ENCODE data around the gene CFAP45.

The CFAP45 gene

DNA sequence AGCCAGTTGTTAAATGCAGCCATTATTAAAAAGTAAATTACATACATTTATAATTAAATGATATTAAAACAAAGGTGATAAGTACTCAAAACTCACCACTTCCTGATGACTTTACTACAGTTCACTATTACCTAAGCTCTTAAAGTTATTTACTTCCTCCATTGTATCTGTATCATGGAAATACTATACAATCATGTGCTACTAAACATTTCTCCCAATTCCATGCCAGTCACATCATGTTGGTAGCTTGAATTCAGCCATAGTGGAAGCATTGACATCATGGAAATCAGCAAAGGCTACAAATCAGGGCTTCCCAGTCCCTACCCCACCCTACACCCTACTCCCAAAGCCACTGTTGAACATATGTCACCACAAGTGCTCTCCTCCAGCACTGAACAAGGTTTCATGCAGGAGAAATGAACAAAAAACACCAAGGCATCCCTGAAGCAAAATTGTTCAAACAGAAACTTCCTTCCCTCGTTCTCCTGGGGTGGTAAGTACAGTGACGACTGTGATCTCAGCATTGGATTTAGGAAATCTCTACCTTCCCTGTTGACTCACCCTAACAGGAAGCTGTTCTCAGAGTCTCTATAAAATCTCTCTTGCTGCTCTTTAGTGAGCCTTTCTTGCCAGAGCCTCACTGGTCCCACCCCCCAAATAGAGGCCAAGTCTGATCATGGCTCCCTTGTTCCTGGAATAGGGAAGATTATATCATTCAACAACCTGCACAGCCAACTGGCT, 50.2 kb downstream of the CFAP45 start:
- H3K4me3 ChIP-seq (ENCODE audit: low read length), result no peak overlapping the region
- TF ChIP-seq, protein P1, sequence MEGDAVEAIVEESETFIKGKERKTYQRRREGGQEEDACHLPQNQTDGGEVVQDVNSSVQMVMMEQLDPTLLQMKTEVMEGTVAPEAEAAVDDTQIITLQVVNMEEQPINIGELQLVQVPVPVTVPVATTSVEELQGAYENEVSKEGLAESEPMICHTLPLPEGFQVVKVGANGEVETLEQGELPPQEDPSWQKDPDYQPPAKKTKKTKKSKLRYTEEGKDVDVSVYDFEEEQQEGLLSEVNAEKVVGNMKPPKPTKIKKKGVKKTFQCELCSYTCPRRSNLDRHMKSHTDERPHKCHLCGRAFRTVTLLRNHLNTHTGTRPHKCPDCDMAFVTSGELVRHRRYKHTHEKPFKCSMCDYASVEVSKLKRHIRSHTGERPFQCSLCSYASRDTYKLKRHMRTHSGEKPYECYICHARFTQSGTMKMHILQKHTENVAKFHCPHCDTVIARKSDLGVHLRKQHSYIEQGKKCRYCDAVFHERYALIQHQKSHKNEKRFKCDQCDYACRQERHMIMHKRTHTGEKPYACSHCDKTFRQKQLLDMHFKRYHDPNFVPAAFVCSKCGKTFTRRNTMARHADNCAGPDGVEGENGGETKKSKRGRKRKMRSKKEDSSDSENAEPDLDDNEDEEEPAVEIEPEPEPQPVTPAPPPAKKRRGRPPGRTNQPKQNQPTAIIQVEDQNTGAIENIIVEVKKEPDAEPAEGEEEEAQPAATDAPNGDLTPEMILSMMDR (conservative IDR thresholded peaks at IDR 0.05; ENCODE audit: low read depth, low read length), result no peak
- no peak for DNase-seq (ENCODE audit: low read depth)

DNA sequence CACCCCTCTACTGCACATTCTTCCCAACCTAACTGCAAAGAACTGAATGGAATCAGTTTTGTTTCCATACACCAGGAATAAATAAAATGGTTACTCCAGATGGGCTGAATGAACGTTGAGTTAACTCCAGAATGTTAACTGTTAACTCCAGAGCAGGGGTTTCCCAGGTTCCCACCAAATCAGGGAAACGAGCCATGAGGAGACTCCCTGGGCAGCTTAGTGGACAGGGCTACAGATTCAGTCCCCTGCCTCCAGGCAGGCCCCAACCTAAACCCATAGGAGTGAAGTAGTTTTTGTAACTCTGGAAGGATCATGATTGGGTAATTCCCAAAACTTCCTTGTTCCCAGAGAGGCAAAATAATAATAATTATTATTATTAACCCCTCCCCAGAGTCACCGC, 51.6 kb downstream of the CFAP45 start:
- DNase-seq (ENCODE audit: low read depth), result no peak
- TF ChIP-seq, protein P1 (conservative IDR thresholded peaks at IDR 0.05; ENCODE audit: low read depth, low read length), result no peak
- no peak overlapping the region for H3K4me3 ChIP-seq (ENCODE audit: low read length)

DNA sequence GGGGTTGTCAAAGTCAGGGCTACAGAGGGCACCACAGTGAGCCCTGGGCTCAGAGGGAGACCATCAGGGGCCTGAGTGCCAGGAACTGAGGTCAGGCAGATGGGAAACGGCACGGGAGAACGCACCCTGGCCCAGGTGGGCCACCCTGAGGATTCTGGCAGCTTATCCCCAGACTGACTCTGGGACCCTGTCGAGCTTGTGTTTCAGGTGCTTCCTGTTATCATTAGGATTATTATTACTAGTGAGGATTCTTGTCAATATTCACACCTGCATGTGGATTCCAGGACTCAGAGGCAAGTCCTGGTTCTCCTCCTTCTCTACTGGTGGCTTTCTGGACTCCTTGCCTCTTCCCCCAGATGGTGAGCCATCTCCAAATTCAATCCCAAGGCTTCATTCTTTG, 52.7 kb downstream of the CFAP45 start:
- no peak overlapping the region for H3K4me3 ChIP-seq (ENCODE audit: low read length)
- TF ChIP-seq, protein P1 (conservative IDR thresholded peaks at IDR 0.05; ENCODE audit: low read depth, low read length), result no peak
- no peak for DNase-seq (ENCODE audit: low read depth)

DNA sequence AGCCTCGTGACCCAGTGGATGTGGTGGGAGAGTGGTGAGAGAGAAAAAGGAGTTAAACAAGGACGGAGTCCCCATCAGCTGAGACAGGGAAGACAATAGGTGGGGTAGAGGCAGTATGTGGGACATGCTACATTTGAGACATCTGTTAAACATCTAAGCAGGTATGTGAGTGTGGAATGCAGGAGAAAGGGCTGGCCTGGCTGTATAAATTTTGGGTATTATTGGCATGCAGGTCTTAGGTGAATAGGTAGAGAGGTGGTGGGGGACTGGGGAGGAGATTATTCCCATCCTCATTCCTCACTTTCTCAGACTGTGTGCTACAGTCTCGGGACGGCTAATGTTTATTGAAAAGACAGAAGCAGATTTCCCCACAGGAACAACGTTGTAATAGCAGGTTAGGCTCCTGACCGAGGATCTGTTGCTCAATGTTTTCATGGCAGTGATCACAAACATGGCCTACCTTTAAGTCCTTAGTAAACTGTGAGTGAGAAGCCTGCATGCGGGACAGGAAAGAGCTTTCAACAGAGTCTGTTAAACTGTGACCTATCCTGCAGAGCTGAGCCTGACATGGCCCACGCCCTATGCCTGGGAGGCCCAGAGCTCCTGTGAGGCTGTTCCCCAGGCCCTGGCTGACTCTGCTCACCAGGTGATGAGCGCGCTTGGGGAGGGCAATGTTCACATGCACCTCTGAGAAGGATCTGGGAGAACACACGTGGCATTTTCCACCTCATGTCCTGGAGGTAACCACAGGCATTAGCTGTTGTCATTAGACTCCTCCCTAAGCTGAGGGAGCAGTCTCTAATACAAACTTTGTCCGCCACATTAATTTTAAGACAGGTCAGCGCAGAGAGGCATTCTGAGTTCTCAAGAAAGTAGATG, 54.0 kb downstream of the CFAP45 start:
- TF ChIP-seq, protein P1 (conservative IDR thresholded peaks at IDR 0.05; ENCODE audit: low read depth, low read length), result no peak
- no peak overlapping the region for H3K4me3 ChIP-seq (ENCODE audit: low read length)
- no peak for DNase-seq (ENCODE audit: low read depth)

DNA sequence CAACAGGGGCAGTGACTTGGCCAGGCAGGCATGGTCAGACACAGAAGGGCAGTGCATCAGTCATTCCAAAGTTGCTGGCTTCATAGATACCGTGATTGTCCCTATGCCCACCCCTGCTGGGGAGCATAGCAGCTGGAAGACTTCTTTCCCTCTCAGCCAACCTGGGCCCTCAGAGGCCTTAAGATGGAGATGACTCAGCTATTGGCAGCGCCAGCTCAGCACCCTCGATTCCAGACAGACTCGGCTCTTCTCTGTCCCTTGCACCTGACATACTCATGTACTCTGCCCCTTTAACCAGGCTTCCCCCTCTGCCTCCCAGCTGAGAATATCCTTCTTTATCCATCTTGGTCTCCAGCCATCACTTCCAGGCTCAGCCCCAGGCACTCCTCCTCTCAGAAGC, 56.5 kb downstream of the CFAP45 start:
- no peak for DNase-seq (ENCODE audit: low read depth)
- no peak overlapping the region for H3K4me3 ChIP-seq (ENCODE audit: low read length)
- TF ChIP-seq, protein P1 (conservative IDR thresholded peaks at IDR 0.05; ENCODE audit: low read depth, low read length), result no peak

DNA sequence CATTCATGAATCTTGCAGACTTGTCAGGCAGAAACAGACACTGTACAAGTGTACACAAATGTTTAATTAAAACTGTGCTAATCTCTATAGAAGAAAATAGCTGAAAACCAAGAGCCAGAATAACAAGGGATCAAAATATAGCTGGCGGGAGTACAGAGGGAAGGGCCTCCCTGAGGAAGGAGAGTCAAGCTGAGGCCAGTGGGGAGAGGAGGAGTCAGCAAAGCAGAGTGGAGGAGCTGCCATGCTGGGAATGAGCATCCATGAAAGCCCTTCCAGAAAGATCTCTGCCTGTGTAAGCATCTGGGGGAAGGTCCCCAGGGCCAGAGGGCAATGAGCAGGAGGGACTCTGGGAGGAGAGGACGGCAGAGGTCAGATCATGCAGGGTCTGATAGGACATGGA, 58.2 kb downstream of the CFAP45 start:
- TF ChIP-seq, protein P1 (conservative IDR thresholded peaks at IDR 0.05; ENCODE audit: low read depth, low read length), result no peak
- no peak for DNase-seq (ENCODE audit: low read depth)
- H3K4me3 ChIP-seq (ENCODE audit: low read length), result no peak overlapping the region
